GM19328 (cell line): ENCODE results near the gene LPP.
"Not testable (repeated sequence)": the region's sequence is repeated elsewhere in the genome, so short reads cannot be mapped to it uniquely, and the experiment has no call there.

Experiments
- ATAC-seq: cut with Tn5 transposase; IDR thresholded peaks from one replicate; pipeline ENCODE4 v1.9.1; 2021; ENCODE audit warnings: mild to moderate bottlenecking, moderate library complexity; ENCODE audit not compliant: unreplicated experiment

The LPP gene

GRCh38 chr3:188689101-188689574 is 535.2 kb downstream of the LPP start:
- ATAC-seq, result no peak

DNA sequence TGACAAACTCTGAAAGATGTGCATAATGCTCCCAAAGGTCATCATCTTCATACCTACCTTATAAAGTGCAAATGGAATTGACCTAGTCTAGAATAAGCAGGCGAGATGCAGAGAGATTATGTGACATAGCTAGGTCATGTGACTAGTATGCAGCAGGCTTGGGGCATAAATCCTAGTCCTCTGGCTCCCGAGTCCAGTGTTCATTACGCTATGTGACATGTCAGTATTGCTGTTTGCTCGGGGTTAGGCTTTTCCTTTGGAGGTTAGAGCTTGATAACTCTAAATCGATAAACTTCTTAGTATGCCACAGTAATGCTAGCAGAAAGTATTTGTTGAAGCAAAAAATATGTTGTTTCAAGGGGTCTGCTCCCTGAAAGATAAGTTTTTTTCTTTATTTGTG is 536.1 kb downstream of the LPP start:
- ATAC-seq, result no peak

DNA sequence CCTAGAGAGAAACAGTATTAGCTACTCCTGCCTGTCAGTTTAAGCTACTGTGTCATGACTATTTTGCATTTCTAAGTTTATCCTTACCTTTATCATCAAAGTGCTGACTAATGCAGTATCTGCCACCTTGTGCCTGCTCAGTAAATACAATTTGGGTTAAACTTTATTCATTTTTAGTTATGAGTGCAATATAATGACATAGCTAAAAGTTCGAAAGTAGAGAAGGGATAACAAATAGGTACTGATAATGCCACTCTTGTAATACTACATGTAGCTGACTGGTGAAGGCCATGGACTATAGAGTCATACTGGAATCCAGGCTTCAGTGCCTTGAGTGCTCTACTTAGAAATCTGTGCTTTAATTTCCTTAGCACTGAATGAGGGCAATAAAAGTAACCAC is 537.0 kb downstream of the LPP start:
- ATAC-seq, result no peak

DNA sequence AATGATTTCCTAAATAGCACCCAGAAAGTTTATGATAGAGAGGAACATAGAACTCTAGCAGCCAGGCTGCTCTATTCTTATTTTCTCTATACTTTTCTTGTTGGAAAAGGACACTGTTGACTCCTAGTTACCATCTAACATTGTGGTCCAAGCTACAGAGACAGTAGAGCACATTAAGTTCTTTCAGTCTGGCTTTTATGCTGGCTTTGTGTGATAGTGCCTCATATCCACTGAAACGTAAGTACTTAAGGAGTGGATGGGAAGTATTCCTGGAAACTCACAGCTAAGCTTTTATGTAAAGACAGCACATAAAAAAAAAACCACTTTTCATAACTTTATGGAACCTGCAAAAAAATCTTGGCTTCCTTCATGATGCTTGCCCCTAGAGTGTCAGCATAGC is 537.7 kb downstream of the LPP start:
- ATAC-seq, result no peak

DNA sequence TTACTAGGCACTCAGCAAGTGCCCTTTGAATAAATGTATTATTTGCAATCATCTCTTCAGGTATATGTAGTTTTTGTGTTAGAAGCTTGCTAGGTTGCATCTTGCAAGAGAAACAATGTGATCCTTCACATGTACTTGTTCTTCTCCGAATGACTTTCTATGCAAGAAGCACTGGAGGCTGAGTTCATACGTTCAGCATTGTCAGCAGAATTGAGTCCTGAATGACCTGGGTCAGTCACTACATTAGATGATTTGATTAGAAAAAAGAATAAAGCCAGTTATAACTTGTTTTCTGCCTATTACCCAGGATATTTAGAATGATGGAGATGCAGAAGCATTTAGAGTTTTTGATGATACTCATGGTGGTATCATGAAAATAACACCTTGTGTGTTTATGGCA is 538.7 kb downstream of the LPP start:
- no peak for ATAC-seq

GRCh38 chr3:188693435-188693834 is 539.5 kb downstream of the LPP start:
- ATAC-seq, result no peak

GRCh38 chr3:188695241-188695640 is 541.3 kb downstream of the LPP start:
- ATAC-seq, result no peak

- ATAC-seq, result no peak
Measured at GRCh38 chr3:188697127-188697526, 543.2 kb downstream of the LPP start.

GRCh38 chr3:188698436-188698835 is 544.5 kb downstream of the LPP start:
- no peak for ATAC-seq

GRCh38 chr3:188700501-188700900 is 546.5 kb downstream of the LPP start:
- no peak for ATAC-seq

DNA sequence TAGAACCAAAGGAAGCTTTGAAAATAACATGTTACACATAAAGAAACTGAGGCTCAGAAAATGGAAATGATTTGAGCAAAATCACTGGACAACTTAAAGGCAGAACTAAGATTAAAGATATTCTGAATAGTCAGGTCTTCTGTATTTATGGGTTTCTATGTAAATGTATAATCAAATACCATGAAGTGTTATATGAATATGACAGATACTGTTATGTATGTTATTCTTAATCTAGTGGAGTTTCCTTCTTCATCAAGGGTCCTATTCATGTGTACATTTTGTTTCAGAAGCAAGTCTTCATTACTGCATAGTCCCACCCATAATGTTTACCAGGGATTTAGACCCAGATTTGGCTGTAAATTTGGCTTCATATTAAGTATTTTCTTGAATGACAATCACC is 547.0 kb downstream of the LPP start:
- no peak for ATAC-seq

GRCh38 chr3:188701485-188701969 is 547.6 kb downstream of the LPP start:
- no peak for ATAC-seq

GRCh38 chr3:188702028-188702427 is 548.1 kb downstream of the LPP start:
- not testable (repeated sequence) for ATAC-seq

DNA sequence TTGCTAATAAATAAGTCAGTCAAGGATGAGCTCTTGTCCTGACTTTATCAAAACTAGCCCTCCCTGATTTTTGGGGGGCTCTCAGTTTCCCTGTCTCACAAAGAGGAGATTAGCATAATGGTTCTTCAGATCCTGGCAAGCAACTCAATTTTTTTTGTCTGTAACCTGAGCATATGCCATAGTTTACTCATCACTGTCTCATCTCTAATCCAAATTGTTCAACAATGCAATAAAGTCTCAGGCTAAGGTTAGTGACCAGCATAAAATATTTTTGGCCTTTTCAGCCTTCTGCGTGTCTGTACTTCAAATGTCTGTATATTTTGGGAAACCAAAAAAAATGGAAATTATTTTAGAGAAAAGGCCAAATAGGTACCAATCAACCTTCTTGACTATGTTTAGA is 552.2 kb downstream of the LPP start:
- no peak for ATAC-seq

DNA sequence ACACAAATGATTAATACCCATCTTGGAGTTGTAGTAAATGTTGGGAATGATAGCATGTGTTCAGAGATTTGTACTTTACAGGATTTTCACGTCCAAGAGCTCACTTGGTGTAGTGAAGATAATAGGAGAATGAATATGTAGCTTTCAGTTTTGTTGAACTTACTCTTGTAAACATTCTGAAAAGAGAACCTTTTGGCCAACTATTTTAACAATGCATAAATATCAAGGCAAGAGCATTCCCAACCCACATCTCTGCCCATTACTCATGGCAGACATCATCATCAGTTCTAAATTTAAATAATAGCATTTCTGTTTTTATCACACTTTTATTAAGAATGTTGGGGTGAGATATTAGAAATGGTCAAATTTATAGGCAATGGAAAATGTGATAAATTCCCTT is 552.6 kb downstream of the LPP start:
- ATAC-seq, result no peak

GRCh38 chr3:188707381-188708288 is 553.7 kb downstream of the LPP start:
- ATAC-seq, result no peak

- ATAC-seq, result no peak
Measured at GRCh38 chr3:188711881-188712247, 557.9 kb downstream of the LPP start.

GRCh38 chr3:188712248-188712924 is 558.4 kb downstream of the LPP start:
- ATAC-seq, result no peak

DNA sequence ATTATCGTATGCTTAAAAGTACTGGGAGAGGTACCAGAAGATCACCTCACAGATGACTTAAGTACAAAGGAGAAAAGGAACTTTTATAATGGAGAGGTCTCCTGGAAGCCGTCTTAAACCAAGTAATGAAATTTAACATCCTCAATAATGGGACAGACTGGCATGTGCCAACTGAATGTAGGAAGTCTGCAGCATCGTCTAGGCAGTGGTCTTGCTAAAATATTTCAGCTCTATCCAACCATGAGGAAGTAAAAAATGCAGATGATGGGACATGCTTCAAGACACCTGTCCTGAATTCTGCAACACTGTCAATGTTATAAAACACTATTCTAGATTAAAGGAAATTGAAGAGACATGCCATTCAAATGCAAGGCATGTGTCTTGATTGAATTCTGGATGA is 559.0 kb downstream of the LPP start:
- no peak for ATAC-seq

DNA sequence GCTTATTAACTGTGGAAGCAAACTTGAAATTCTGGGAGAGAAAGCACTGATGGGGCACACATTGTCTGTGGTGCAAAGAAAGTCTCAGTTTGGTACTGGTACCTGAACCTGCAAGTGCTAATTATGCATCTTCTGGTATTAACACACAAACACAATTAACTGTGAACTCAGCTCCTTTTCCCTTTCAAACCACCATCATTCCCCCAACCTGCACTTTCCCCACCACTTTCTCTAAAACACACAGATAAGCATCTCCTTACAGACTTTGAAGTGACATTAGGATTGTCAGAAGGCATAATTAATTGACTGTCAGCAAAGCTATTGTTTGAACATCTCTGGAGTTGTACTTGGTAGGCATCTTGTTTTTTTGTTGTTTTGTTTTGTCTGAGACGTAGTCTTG is 565.6 kb downstream of the LPP start:
- no peak for ATAC-seq

DNA sequence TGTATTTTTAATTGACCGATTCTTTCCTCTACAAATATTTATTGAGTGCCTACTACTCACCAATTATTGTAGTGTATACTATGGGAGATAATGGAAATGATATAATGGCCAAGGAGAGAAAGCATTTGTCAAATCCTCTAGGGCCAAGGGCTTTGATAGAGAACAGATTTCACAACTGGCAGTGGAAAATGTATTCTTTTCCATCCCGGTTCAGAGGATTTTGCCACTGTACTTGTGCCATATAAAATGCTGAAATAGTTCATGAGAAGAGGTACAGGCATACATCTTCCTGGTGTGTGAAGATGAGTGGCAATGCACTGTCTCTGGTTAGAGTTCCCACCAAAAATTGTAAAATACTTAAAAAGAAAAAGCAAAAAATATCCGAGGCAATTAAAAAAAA is 566.3 kb downstream of the LPP start:
- no peak for ATAC-seq

DNA sequence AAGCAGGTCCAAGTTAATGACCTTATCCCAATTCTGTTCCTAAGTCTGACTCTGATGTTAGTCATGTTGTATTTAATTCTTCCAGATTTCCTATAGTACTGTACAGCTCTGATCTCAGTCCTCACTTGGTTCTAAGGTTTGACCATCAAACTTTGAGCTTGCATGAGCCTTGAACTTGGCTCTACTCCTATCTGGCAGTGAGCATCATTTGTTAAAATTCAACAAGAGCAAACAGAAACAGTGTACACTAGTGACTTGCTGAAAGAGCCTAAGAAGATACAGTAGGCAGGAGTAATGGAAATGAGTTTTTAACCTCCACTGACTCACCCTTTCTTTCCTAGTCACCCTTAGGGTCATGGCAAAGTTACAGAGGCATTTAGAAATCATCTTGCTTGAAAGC is 566.7 kb downstream of the LPP start:
- no peak for ATAC-seq
